Esophagus muscularis mucosa (tissue), 4 donors: ENCODE measurements around the gene GTF2E1. TPM values are rescaled to one million over a fixed set of nuclear protein-coding genes. Genes with fewer than 3 reads are reported as not detected.

Experiments used
- DNase-seq: peaks from one replicate; pipeline ENCODE4 v3.0.0-alpha.2; 2017; ENCODE audit errors: extremely low spot score
- H3K27ac ChIP-seq, 4 donors: fragments of 200-600 bp; sonication (generic); replicated peaks in 1 of 4; 1 replicate in 3 of 4; 2 replicates in 1 of 4; pipeline ENCODE4 v1.5.1; 2016 to 2019; ENCODE audit warnings: mild to moderate bottlenecking in 1 of 4
- H3K27me3 ChIP-seq, 4 donors: fragments of 200-600 bp; sonication (generic); one replicate each; pipeline versions ENCODE4 v1.5.1 to v1.6.0; 2016 to 2019
- H3K36me3 ChIP-seq, 4 donors: fragments of 200-600 bp; sonication (generic); one replicate each; pipeline ENCODE4 v1.5.1; 2016 to 2019
- H3K4me1 ChIP-seq, 4 donors: fragments of 200-600 bp; sonication (generic); one replicate each; pipeline ENCODE4 v1.5.1; 2016 to 2019
- H3K4me3 ChIP-seq, 4 donors: fragments of 200-600 bp; sonication (generic); 1 replicate in 2 of 4; 2 replicates in 2 of 4; pipeline ENCODE4 v1.5.1; 2016 to 2019; ENCODE audit warnings: mild to moderate bottlenecking in 4 of 4, moderate library complexity in 1 of 4
- H3K9me3 ChIP-seq, 4 donors: fragments of 200-600 bp; sonication (generic); 1 replicate in 3 of 4; 2 replicates in 1 of 4; pipeline ENCODE4 v1.5.1; 2016 to 2019
- CTCF ChIP-seq, 3 experiments: fragments of 200-600 bp in 2 of 3; fragments of 450-650 bp in 1 of 3; sonication (generic) in 2 of 3; IDR thresholded peaks; one replicate each; pipeline ENCODE4 v1.5.1; 2017 to 2019; ENCODE audit warnings: antibody characterized with exemption in 3 of 3, mild to moderate bottlenecking in 2 of 3, moderate library complexity in 1 of 3
- EP300 ChIP-seq: sonication (generic); formaldehyde crosslinking; IDR thresholded peaks from one replicate; pipeline ENCODE4 v1.6.1; 2017; ENCODE audit warnings: antibody characterized with exemption
- POLR2A ChIP-seq: fragments of 450-650 bp; IDR thresholded peaks from one replicate; pipeline ENCODE4 v1.6.1; 2017; ENCODE audit warnings: antibody characterized with exemption, moderate library complexity, mild to moderate bottlenecking, low read depth
- POLR2AphosphoS5 ChIP-seq, 2 donors: sonication (generic); formaldehyde crosslinking; IDR thresholded peaks; one replicate each; pipeline ENCODE4 v1.6.1; 2017; ENCODE audit warnings: antibody characterized with exemption in 2 of 2
- WGBS: methylation state at CpG from one replicate; pipeline ENCODE4 v1.1.5; 2018; 5-methylcytosine and 5-hydroxymethylcytosine counted together
- intact Hi-C: fragments of 100-400 bp; cut with DNase I; formaldehyde crosslinking; loops from one replicate; pipeline ENCODE4 v1.15.1; 2023
- total RNA-seq, 4 donors: library from RNA; depleted of rRNA; stranded (reverse); fragments of >200 nt; gene quantifications; one replicate each; pipeline versions ENCODE4 v1.1.0 to v1.2.1, GENCODE V29; 2016

The GTF2E1 gene
- total RNA-seq, 4 donors from 2014 or later, result 9.4 to 18.2 (median 13.9) TPM

DNA sequence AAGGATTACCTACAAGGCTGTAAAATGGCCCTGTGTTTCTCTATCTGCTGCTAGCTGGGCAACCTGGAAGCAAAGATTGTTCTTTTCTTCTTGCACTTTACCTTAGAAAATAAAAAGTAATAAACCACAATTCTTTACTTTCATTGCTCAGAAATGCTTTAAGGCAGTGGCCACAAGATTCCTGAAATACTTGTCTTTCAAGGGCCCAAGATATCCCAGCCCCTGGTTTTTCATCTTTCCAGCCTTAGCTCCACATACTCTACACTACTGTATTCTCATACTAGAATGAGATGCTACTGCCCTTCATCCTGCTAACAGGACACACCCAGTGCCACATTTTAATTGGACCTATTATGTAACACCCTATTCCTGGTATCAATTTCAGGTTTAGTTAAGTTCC lies 78.9 kb downstream of the GTF2E1 start:
- no peaks in the 10 kb centered on the region for H3K36me3 ChIP-seq
- no peak overlapping the region for H3K27ac ChIP-seq
- no peak overlapping the region for H3K4me3 ChIP-seq
- no peaks in the 10 kb centered on the region for H3K9me3 ChIP-seq
- H3K27me3 ChIP-seq, result no peaks in the 10 kb centered on the region
- DNase-seq, result no peak
- no peaks in the 10 kb centered on the region for H3K4me1 ChIP-seq
- intact Hi-C loops, result no loop called here
- TF ChIP-seq POLR2AphosphoS5 (IDR thresholded peaks at IDR 0.05) (no peak), EP300 (no peak), POLR2A (no peak), CTCF (IDR thresholded peaks at IDR 0.05) (no peak)

GRCh38 chr3:120823156-120823555 lies 80.6 kb downstream of the GTF2E1 start:
- no peaks in the 10 kb centered on the region for H3K27me3 ChIP-seq
- no peaks in the 10 kb centered on the region for H3K36me3 ChIP-seq
- intact Hi-C loops, result no loop called here
- TF ChIP-seq CTCF (IDR thresholded peaks at IDR 0.05), result no peak
- no peak for TF ChIP-seq EP300
- TF ChIP-seq POLR2AphosphoS5 (IDR thresholded peaks at IDR 0.05), result no peak
- no peak for TF ChIP-seq POLR2A
- no peak overlapping the region for H3K4me3 ChIP-seq
- no peaks in the 10 kb centered on the region for H3K4me1 ChIP-seq
- H3K9me3 ChIP-seq, result no peaks in the 10 kb centered on the region
- 83% methylated on average over 3 of the region's 3 CpGs for WGBS
- no peak for DNase-seq
- no peak overlapping the region for H3K27ac ChIP-seq

- H3K27ac ChIP-seq, result no peak overlapping the region
- H3K4me3 ChIP-seq, result no peak overlapping the region
- no peaks in the 10 kb centered on the region for H3K27me3 ChIP-seq
- 47% methylated on average over 1 of the region's 1 CpG for WGBS
- H3K9me3 ChIP-seq, result no peaks in the 10 kb centered on the region
- no peak for DNase-seq
- no peaks in the 10 kb centered on the region for H3K4me1 ChIP-seq
- no peaks in the 10 kb centered on the region for H3K36me3 ChIP-seq
- TF ChIP-seq CTCF (IDR thresholded peaks at IDR 0.05) (no peak), POLR2A (no peak), EP300 (no peak), POLR2AphosphoS5 (IDR thresholded peaks at IDR 0.05) (no peak)
- intact Hi-C loops, result no loop called here
These were observed 82.1 kb downstream of the GTF2E1 start for GRCh38 chr3:120824613-120825012.

GRCh38 chr3:120828796-120829195 lies 86.3 kb downstream of the GTF2E1 start:
- TF ChIP-seq POLR2AphosphoS5 (IDR thresholded peaks at IDR 0.05), result no peak
- TF ChIP-seq POLR2A, result no peak
- TF ChIP-seq CTCF (IDR thresholded peaks at IDR 0.05), result no peak
- TF ChIP-seq EP300, result no peak
- no peaks in the 10 kb centered on the region for H3K36me3 ChIP-seq
- 65% methylated on average over 1 of the region's 1 CpG for WGBS
- DNase-seq, result no peak
- no peak overlapping the region for H3K4me3 ChIP-seq
- H3K4me1 ChIP-seq, result no peaks in the 10 kb centered on the region
- intact Hi-C loops, result no loop called here
- no peaks in the 10 kb centered on the region for H3K9me3 ChIP-seq
- H3K27me3 ChIP-seq, result no peaks in the 10 kb centered on the region
- H3K27ac ChIP-seq, result no peak overlapping the region

GRCh38 chr3:120831066-120831465 lies 88.5 kb downstream of the GTF2E1 start:
- WGBS, result 77% methylated on average over 4 of the region's 4 CpGs
- Histone ChIP-seq H3K9me3 (no peaks in the 10 kb centered on the region), H3K4me3 (no peak overlapping the region), H3K27ac (no peak overlapping the region), H3K36me3 (no peaks in the 10 kb centered on the region), H3K27me3 (no peaks in the 10 kb centered on the region), H3K4me1 (no peaks in the 10 kb centered on the region)
- intact Hi-C loops, result no loop called here
- TF ChIP-seq POLR2AphosphoS5 (IDR thresholded peaks at IDR 0.05), result no peak
- no peak for TF ChIP-seq EP300
- TF ChIP-seq CTCF (IDR thresholded peaks at IDR 0.05), result no peak
- TF ChIP-seq POLR2A, result no peak
- DNase-seq, result no peak
